Stimulated activated CD4-positive, alpha-beta T cell treated with anti-CD3 and anti-CD28 coated beads, Interleukin-2, amount 100 ng/mL, for 48 hours (primary cell): ENCODE measurements around the gene PGLYRP4.
"Not testable (repeated sequence)": the region's sequence is repeated elsewhere in the genome, so short reads cannot be mapped to it uniquely, and the experiment has no call there.

ENCODE experiments used
- DNase-seq, 2 donors: peaks; one replicate each; pipeline ENCODE4 v3.0.0-alpha.2; 2020

PGLYRP4 gene

DNA sequence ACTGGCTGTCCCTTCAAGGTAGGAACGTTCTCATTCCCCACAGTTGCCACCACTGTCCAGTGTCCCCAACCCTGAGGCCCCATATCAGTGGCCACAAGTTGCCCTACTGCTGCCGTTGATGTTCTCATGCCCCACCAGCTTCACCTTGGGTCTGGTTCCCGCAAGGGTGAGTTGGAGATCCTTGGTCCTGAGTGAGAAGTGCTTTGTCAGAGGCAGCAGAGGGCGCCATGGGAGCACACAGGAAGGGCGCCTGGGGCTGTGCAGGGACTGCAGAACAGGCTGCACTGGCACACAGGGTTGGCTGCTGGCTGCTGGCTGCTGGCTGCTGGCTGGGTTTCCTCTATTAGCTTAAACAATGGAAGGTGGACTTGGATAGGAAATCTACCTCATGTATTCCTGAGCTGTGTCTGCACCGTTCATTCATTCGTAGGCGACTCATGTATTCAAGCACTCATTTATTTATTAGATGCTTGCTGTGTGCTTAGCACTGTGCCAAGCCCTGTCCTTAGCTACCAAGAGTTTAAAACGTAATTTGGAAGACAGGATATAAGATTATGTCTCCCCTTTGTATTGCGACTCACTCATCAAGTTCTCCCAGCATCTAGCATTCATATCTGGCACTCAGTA, 6.9 kb upstream of the PGLYRP4 start:
- DNase-seq = peak; percentile 21 to 52

DNA sequence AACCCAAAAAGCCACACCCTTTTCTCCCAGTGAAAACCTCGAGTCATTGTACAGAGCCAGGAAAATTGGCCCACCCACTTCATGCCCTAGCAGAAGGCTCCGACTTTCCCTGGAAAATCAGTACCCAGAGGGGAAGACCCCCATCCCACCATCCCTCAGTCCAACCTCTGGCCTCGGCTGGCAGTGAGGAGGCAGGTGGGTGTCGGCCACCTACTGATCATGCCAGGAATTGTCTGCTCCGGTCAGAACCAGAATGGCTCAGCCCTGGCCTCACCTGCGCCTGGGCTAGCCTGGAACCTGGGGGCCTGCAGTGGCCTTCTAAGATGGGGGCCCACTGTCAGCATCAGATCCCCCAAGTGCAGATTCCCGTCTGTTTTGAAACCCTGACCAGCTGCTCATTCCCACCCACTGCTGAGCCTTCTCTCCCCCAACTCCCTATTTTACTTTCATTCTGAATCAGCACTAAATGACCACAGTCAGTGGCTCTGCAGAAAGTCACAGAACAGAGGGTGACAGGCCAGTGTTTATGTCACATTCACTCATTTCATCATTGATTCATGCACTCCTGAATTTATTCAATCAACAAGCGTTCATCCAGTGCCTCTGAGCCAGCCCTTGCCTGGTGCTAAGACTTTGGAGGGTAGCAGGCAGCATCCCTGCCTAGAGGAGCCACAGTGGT, 6.0 kb upstream of the PGLYRP4 start:
- DNase-seq = no peak

DNA sequence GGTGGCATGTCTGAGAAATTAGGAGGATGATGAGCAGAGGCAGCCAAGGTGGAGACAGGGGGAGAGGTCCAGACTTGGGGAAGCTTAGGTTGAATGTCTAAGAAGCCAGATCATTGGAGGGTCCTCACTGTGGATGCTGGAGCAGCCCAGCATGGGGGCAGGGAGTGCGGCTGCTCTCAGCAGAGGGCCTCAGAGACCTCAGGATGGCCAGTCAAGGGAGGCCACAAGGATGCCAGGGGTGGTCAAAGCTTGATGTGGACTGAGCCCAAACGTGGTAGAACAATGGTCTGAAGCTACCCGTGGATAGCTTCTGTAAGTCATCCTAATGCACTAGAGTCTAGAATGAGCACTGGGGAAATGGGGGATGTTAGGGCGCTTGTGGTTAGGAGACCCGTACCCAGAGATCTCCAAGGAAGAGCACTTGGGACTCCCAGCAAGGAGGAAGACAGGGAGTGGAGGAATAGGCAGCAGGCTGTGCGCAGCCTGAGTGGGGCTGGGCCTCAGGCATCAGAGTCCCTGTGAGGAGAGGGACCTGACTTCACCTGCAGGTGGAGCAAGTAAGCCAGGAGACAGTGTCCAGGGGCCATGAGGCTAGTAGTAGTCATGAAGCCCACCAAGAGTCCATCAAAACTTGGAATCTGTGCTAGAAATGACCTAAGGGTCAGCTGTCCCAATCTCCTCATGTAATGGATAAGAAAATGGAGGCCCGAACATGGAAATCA, 4.7 kb upstream of the PGLYRP4 start:
- no peak for DNase-seq

DNA sequence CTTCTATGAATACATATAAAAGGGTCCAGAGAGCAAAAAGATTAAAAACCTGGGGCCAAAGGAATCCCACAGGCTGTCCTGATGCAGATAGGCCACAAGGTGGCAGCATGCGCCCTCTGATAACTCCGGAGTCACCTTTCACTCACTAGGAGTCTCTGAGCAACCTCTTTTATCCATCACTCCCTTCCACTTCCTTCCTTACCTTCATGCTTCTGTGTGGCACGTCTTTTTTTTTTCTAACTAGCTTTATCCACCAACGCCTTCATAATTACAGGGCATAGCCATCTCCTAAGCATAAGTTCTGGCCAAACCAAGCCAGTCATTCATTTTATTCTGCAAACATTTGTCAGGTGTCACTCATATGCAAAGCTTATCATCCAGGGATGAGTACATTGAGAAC, 3.9 kb upstream of the PGLYRP4 start:
- peak; percentile 57 for DNase-seq

DNA sequence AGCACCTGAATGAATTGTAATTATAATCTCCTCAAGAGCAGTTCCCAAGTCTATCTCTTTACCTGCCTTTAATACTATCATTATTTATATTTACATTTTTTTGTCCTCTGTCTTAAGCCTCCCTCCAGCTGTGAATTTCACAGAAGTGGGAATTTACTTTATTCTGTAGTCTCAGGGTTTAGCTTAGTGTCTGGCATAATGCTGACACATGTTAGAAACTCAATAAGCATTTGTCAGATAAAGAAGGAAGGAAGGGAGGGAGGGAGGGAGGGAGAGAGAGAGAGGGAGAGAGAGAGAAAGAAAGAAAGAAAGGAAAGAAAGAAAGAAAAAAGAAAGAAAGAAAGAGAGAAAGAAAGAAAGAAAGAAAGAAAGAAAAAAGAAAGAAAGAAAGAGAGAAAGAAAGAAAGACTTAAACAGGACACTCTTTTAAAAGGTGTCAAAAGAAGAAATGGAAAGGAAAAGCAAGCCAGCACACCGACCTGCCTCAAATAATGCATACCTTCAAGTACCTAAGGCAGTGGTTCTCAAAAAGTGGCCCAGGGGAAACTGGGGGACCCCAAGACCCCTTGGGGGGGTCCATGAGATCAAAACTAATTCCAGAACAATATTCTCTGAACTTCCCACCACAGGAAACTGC, 1.8 kb upstream of the PGLYRP4 start:
- no peak for DNase-seq

DNA sequence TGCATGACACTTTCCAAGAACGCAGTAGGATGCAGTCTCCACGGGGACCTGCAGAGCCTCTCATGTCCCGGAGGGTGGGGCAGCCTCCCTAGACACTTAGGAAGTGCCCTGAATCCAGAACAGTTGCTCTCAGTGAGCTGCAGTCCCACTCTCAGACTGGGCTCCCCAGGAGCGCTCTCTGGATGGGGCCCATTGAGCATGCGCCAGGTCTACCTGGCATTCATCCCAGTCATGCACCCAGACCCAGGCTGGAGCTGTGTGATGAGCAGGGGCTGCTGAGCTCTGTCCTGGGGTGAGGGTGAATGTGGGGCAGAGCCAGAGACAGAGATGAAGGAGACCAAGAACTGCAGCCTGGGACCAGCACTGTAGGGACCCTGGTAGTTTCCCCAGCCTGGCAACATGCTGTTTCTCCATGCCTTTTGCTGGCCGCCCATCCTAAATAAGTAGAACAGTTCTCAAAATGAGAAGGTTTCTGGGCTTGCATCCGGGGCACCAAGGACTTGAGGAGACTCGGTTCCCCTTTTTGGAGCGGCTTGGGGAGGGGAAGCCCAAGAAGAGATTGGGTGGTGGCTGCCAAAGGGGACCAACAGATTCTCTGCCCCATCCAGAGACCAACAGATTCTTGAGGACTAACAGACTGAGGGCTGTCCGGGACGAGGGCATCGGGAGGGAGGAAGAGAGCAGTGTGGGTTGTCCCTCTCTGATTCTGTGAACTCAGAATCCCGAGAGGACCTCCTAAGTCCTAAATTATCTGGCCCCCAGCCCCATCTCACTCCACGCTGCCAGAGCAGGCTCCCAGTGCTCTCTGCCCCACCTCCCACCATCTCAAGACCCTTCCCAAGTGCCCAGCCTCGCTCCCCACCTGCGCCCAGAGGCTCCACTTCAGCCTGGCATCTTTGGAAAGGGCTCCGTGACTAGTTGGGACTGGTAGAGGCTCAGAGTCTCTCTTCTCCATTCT, 1.0 kb upstream of the PGLYRP4 start:
- no peak for DNase-seq

DNA sequence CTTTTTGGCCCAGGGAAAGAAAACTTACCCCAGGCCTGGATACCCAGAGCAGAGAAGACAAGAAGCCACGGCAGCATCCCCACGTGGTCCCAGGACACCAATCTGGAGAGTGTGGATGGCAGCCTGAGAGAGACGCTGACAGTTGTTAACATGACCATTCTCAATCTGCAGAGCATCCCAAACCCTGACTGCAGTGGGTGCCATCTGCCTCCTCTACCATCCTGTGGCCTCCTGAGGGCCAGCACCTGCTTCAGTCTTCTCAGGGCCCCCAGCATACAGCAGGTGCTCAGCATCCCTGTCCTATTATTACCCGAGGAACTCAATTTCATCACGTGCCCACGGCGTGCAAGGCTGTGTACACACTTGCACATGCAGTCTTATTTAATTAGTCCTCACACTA, 785 bp downstream of the PGLYRP4 start:
- no peak for DNase-seq

DNA sequence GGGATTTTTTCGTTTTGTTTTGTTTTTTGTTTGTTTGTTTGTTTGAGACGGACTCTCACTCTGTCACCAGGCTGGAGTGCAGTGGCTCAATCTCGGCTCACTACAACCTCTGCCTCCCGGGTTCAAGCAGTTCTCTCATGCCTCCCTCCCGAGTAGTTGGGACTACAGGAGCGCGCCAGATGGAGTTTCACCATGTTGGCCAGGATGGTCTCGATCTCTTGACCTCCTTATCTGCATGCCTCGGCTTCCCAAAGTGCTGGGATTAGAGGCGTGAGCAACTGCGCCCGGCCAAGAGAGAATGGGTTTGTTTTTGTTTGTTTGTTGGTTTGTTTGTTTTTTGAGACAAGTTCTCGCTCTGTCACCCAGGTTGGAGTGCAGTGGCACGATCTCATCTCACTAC, 1.6 kb downstream of the PGLYRP4 start:
- not testable (repeated sequence) for DNase-seq

DNA sequence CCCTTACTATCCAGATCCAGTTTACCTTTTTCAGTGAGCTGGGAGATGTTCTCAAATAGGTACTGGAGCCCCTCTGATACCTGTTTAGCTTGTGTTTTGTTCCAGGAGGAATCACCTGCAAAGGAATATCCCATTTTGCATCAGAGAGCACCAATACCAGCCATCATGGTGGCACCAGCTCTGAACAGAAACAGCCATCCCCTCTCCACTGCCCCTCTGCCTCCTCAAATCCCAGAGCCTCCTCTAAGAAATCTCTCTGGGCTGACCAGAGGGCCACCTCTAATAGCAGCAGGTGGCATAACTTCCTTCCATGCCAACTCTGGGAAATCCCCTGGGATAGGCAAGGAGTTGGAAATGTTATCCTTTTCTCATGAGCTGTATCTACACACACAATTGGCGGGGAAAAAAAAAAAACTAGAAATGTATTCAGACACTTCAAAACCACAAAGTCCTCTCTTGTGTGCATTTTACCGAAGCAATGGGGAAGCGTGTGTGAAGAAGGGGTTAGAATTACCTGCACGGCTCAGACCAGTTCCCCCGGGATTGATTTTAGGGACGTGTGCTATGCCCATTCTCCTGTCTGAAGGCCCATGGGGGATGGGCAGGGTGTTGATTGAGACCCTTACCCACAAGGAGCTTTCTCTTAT, 2.4 kb downstream of the PGLYRP4 start:
- no peak for DNase-seq

DNA sequence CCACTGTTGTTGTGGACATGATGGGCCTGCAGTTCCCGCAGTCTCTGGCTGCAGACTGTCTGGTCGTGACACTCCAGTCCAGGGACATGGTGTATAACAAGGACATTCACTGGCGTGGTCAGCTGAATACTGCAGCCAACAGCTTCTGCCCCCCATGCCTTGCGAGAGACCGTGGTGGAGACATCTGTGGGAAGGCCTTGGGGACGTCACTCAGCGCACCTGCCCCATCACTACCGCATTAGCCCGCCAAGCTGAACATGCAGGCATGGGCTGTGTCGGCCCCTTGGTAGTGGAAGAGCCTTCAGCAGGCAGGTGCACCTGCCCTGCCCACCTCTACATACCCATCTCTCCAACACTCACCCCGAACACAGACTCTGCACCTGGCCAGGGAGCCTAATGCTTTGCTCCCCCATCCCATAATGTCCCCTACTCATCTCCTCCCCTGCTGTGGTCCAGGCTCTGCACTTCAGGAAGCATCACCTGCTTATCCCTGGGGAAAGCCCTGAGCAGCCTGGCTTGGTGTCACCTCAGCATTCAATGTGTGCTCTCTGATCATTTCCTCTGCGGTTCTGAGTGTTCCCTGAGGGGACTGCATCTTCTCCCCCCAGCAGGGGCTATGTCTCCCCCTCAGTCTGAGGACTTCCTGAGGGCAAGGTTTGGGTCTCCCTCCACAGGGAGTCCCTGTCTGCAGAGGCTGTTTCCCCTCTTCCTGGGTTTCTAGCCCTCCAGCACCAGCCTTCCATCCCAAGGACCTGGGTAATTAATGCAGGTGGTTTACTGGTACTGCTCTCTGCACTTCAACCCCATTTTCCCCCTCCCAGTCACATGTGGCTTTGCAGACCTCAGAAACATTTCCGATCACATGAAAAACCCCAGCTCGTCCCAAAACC, 3.2 kb downstream of the PGLYRP4 start:
- no peak for DNase-seq

DNA sequence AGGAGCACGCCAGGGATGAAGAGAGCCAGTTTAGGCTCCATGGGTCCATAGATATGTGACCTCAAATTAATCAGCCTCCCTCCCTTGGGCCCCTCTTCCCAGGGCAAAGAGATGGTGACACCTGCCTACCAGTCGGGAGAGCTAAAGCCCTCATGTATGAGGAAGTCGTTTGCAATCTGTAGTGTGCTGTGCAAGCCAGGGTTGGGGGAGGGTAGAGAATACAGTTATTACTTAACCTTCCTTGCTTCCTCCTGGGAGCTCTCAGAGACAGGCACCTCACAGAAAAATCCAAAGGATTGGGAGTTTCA, 4.0 kb downstream of the PGLYRP4 start:
- no peak for DNase-seq

DNA sequence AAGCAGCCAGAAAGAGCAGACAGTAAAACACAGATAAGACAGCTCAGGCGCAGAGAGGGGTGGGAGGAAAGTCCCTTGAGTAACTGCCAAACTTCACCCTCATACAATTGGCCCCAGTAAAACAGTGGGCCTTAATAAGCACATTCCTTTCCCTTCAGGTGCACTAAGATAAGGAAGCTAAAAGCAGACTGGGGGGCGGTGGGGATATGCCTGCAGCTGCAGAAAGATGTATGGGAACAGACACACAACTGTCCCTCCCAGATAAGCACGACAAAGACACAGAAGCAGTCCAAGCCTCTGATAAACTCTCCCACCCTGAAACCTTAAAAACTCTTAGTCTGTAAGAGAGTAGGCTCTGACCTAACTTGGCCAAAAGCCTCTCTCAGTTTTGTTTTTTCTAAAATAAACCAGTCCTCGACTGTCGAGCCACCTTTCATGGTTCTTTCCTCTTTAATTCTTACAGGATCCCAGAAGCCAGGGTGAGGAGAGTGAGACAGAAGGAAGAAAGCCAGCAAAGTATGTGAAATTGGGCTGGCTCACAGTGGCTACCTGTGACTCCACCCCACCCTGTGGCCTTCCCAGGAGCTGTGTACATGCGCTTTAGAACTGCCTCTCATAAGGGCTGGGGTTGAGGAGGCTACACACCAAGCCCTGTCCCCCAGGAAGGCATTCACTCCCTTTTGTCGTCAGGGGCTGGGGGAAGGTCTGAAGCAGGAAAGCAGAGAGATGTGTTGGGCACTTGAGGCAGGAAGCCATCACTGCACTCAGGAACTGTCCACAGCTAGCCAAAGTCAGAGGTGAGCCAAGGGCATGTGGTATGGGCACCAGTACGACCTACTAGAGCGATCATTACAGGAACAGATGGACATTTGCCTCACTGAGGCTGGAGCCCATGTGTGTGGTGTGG, 4.6 kb downstream of the PGLYRP4 start:
- no peak for DNase-seq

DNA sequence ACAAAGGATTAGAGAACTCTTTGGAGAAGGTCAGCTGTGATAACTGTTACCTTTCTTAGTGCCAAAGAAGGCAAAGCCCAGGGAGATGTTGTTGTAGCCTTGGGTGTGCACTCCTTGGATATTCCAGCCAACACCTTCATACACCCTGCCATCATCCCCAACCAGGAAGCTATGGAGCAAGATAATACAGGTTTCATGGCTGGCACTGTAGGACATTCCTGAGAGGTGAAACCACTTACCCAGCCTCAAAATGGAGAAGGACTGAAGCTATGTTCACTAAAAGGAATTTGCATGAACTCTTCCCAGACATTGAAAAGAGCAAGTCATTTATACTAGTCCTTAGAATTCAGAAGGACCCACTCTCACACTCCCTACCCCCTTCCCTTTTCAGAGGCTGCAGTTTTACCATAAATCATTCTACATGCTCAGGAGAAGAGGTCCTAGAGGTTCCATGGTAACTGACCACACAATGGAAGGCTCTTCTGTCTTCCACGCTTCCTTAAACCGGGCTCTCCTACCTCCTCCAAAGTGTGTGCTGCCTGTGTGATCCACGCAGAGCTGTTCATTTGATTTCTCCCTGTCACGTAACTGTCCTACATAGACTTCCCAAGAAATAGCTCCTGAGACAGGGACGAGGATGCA, 5.5 kb downstream of the PGLYRP4 start:
- no peak for DNase-seq

DNA sequence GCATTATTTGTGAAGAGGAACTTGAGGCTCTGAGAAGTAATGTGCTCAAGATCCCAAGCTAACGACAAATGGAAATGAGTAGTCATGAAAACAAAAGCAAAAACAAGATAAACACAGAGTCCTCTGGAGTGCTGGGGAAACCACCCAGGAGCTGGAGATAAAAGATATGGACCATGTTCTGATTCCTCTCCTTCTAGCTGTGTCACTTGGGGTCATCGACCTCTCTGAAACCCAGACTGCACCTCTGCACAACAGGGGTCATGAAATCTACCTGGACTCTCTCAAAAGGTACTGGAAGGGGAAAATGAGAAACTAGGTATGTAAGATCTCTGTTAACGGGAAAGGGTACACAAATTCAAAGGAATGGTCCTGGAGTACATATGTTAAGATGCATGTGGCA, 6.5 kb downstream of the PGLYRP4 start:
- no peak for DNase-seq

DNA sequence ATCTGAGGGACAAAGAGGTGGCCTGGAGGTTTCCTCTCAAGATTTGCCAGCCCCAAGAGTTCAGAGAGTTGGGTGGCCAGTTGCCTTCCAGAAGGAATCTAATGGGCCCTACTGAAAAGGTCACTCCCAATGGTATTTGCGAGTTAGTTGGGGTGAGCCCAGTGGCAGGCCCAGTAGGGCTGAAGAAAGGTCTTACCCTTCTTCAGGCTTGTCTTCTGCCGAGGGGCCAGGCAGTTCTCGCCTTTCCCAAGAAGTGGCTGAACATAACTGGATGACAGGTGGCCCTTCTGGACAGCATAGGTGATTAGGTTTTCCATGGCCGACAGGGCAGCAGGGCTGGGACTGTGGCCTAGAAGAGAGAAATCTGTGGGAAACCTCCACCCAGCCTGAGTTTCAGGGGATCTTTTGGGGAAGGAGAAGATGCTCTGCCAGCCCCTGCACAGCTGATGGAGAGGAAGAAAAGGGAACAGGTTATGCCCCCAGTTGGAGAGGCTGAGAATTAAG, 7.2 kb downstream of the PGLYRP4 start:
- no peak for DNase-seq

DNA sequence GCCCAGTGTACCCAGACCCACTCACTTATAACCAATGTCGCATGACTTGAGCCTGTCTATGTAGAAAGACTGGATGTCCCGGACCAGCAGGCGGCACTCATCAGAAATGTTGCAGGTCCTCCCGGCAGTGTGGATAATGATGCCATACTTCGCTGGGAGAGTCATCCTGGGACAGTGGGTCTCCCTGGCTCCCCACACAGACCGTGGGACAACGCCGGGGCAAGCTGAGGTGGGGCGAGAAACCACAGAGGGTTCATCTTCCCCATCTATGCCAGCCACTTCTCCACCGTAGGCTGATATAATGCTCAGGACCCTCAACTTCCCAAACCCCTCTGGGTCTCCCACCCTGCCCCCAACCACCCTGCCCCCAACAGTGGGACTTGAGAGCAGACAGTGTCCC, 8.3 kb downstream of the PGLYRP4 start:
- no peak for DNase-seq

DNA sequence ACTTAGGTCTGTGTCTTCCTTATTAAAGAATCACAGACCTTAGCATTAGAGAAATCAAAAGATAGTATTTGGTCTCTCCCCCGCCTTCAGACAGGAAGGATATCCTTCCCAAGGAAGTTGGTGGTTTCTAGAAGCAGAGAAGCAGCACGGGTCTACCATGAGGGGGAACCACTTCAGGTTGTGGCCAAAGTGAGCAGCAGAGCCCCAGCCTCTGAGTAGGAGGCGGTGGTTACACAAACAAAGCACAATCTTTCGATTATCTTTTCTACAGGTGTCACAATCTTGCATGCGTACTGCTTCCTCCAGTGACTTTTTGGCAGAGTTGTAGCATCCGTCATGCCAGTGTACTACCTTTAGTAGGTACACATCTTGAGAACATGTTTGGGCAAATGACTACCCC, 8.8 kb downstream of the PGLYRP4 start:
- no peak for DNase-seq

DNA sequence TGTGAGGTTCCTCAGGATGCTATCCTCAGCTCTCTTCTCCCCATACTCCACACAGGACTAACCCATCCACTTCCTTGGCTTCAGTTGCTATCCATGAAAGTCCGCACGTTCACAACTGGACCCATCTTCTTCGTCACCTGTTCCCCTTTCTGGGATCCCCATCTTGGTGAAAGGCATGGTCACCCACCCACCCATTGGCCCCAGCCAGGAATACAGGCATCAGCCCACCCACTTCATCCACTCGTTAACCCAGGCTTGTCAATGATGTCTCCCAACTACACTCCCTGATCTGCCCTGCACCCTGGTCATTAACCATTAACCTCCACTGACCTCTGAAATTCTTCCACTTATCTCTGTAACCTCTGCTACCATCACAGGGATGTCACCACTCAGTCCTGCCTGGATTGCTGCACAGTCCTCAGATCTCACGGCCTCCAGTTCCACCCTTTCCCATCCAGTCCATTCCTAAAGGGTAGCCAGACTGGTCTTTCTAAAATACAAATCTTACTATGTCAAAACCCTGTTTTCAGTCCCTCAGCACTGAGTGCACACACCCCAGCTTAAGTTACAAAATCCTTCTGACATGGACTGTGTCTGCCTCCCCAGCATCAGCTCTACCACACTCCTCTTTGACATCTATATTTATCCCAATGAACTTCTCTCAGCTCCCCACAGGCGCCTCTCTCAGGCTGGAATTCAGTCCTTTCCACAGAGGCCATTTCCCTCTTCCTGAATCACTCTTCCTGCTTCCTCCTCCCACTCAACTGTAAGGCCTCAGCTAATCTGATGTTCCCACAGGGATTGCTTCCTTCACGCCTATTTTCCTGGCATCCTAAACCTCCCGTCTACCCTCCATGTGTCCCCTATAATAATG, 10.4 kb downstream of the PGLYRP4 start:
- DNase-seq = no peak
